HG03378 (cell line): Measurements from ENCODE around the gene HTRA2.

Source experiments
- ATAC-seq: cut with Tn5 transposase; IDR thresholded peaks from one replicate; pipeline ENCODE4 v1.9.1; 2021; ENCODE audit warnings: mild to moderate bottlenecking, moderate library complexity; ENCODE audit not compliant: unreplicated experiment

HTRA2 gene

DNA sequence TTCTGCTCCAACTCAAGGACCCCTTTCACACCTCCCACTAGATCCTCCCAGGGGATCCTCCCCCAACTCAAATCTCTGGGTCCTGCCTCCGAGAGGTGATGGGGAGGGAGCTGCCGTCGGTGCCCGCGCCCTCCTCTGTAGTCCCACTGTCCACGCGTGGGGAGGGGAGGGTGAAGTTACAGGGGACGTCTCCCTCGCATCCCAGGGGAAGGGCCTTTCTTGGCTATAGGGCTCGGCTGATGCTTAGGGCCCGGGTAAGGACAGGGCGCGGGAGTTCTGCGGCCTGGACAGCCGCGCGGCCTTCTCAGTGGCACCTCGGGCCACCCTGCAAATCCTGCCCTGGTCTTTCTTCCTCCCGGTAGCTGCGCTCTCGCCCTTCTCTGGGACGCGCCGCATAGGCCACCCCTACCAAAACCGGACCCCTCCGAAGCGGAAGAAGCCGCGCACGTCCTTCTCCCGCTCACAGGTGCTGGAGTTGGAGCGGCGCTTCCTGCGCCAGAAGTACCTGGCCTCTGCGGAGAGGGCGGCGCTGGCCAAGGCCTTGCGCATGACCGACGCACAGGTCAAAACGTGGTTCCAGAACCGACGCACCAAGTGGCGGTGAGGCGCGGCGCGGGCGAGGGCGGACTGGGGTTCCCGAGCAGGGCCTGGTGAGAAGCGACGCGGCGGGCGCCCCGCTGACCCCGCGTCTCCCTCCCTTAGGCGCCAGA lies 14.3 kb upstream of the HTRA2 start:
- ATAC-seq: no peak

DNA sequence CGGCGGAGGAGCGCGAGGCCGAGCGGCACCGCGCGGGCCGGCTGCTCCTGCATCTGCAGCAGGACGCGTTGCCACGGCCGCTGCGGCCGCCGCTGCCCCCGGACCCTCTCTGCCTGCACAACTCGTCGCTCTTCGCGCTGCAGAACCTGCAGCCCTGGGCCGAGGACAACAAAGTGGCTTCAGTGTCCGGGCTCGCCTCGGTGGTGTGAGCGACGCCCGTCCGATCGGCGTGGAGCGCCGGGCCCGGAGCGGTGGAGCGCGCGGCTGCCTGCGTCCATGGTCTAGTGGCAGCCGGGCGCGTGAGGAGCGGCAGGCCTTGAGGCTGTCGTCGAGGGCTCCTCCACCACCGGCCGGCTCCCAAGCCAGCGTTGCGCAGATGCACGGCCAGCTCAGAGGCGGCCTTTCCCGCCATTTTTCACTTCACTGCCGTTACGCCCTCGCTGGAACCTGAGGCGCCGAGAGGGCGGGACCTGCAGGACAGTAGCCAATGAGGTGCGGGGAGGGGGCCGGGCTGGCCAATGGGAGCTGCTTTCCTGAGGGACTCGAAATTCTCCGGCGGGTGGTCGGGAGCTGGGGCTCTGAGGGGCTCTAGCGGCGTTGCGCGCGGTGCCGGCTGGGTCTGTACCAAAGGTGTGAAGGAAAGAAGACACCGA lies 13.6 kb upstream of the HTRA2 start:
- no peak for ATAC-seq

DNA sequence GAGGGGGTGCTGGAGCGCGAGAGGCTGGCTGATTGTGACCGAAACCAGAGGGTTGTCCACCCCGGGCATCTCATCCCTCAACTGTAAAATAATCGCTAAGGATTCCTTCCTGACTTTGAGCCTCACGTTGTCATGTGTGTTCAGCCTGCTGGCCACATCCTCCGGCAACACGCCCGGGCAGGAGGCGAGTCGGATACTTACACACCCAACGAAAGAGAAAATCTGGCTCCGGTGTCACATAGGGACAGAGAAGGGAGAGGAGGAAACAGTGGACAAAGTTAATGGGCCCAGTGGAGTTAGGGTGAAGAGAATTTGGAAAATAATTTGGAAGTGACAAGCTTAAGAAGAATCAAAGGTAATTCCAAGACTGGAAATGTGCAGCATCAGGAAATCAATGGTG lies 13.1 kb upstream of the HTRA2 start:
- ATAC-seq: no peak

DNA sequence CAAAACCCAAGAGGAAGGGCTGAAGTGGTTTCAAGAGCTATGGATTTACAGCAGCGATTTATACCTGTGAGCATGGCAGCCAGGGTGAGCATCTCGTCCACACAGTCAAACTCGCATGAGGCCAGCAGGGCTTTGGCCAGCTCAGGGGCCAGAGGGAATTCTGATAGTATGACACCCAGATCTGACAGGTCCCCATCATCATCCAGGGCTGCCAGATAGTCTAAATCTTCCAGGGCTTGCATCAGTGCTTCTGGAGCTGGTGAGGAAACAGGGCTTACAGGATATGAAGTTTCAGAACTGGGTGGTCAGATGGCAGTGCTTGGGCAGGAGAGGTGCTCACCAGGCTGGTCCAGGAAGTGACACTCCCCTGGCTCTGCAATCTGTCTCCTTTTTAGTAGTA lies 7.2 kb upstream of the HTRA2 start:
- ATAC-seq: no peak

DNA sequence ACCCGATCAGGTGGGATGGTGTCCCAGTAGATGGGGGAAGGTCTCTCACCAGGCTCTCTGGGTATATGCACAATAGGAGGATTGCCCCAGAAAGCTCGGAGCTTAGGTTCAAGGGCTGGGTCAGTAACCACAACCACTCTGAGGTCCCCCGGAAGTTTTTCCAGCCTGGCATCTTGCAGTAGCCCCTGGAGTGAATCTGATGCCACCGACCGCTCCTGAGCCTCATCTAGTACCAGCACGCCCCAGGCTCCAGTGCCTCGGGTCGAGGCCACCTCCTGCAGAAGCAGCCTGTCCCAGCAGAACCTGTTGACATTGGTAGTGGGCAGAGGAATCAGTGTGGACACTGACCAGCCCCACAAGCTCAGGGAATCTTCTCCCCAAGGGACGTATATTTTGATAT lies 5.7 kb upstream of the HTRA2 start:
- ATAC-seq: no peak

DNA sequence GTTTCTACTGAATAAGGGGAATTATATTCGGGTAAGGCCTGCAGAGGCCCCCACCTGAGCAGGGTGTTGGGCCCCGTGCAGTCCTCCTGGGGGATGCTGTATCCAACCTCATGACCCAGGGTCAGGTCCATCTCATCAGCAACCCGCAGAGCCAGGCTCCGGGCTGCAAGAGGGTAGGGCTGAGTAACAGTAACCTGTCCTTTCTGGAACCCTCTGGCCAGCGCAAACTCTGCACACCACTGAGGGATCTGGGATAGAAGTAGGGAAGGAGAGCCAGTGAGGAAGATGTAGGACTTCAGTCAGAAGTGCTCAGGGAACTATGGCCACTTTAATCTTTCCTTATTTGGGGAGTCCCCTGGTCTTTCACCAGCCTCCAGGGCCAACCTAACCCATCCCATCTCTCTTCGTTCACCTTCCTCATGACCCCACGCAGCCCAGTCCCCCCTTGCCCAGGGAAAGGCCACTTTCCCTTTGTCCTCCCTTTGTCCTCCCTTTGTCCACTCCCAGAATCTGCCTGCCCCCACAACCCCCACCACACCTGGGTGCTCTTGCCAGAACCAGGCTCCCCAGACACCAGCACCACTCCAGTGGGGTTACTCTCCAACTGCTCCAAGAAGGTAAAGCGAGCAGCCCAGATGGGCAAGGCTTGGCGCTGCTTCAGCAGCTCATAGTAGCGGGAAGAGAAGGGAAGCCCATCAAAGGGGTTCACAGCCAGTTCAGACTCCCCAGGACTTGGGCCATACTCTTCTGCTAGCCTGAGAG lies 4.6 kb upstream of the HTRA2 start:
- ATAC-seq: no peak

DNA sequence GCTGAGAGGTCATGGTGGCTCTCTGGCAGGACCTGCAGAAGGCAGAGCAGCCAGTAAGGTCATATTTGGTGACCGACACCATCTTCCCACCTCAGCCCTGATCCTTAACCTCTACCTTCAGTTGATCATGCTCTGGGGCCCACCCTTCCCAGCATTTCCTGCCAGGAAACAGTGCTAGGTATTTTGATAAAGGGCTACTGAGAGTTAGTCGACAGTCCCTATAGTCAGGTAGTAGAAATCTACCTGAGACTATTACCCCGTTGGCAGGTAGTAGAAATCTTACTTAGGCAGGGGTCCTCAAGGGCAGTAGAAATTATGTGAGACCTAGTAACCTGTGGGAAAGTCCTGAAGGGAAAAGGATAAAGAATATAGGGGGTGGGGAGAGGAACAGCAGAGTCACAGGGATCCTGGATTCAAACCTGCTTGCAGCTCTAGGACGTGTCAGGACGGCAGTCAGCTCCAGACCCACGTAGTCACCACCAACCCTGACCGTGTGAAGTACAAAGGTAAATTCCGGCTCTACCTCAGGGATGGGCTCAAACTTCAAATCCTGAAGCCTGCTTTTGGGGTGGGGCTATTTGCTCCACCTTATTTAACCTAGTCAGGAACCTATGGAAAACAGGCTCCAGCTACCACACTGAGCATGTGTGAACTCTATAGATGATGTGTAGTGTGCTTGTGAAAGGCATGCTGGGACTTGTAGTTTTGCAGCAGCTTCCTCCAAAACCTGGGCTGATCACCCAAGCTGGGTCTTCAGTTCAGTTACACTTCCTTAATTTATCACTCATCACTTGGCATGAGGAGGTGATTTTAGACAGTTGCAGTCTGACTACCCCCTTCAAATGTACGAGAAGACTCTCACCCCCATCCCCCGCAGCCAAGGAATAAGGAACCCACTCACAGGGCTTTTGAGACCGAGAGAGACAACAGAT lies 3.8 kb upstream of the HTRA2 start, which contains the start of gene DQX1:
Gene DQX1 (minus strand): TSS at position 515 of the 932 bp plus-strand sequence. CDS start 502 bp downstream, at position 13.
- ATAC-seq: peak; percentile 24

DNA sequence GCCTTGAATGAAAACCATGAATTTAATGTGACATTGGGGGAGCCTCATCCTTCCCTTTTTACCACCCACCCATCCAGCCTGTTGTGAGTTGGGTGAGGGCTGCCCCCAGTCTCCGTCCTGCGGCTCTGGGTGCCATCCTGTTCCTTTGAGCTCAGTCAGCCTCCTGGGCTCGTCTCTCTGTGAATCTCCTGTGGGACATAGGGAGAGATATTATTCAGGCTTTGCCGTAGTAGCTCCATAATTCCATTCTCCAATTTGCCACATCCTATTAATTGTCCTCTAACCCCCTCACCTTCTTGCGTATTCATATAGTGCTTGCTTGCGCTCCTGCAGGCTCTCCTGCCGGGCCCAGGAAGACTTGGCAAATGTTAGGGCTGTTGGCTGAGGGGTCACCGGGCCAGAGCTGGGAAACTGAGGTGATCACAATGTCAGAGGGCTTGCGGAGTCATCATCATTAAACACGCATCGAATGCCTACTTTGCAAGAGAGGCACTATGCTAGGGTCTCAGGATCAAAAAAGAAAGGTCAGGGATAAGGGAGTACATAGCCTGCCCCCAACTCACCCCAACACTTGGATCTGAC lies 3.0 kb upstream of the HTRA2 start:
- no peak for ATAC-seq

DNA sequence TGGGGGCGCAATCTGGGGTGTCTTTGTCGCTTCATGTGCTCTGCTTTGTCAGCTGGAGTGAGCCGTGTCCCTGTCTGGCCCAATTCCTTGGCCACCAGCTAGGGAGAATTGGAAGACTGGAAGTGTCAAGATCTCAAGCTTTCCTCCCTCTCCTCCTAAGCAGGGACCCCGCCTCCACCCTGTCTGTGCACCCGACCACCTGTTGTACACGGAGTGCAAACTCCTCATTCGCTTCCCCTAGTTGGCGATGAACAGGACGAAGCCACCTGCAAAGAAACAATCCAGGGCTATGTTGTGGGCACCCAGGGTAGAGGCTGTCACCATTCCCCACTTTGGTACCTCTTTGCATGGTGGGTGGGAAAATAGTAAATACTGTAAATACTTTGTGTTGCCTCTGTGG lies 2.0 kb upstream of the HTRA2 start:
- no peak for ATAC-seq

DNA sequence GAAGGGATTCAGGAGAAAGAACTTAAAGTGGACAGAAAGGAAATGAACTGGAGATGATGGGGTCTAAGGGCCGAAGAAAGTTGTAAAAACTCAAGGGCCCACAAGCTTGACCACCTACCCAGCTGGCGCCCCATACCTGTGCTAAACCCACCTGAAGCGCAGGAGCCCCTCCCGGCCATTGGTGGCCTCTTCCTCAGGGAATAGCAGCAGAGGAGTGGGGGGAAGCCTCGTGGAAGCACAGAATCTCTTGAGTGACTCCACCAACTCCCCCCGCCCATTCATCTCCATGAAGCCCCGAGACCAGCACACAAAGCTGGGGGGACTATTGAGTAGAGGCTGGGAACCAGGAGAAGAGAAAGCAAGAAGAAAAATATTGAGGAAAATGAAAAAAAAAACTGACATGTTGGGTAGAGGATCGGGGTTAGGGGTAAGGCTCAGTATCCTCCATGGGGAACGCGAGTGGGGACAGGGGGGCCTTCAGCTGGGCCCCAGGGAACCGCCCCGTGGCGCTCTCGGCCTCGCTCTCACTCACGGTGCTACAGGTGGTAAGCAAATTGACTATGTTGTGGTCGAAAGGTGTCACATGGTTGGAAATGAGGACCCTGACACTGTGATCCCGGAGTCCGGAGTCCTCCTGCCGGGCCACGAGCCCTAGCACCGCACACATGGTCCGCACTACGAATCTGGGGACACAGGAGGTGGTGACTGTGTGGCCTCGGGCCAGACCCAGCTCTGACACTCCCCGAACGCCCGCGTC lies 955 bp upstream of the HTRA2 start:
- peak; percentile 5 for ATAC-seq

DNA sequence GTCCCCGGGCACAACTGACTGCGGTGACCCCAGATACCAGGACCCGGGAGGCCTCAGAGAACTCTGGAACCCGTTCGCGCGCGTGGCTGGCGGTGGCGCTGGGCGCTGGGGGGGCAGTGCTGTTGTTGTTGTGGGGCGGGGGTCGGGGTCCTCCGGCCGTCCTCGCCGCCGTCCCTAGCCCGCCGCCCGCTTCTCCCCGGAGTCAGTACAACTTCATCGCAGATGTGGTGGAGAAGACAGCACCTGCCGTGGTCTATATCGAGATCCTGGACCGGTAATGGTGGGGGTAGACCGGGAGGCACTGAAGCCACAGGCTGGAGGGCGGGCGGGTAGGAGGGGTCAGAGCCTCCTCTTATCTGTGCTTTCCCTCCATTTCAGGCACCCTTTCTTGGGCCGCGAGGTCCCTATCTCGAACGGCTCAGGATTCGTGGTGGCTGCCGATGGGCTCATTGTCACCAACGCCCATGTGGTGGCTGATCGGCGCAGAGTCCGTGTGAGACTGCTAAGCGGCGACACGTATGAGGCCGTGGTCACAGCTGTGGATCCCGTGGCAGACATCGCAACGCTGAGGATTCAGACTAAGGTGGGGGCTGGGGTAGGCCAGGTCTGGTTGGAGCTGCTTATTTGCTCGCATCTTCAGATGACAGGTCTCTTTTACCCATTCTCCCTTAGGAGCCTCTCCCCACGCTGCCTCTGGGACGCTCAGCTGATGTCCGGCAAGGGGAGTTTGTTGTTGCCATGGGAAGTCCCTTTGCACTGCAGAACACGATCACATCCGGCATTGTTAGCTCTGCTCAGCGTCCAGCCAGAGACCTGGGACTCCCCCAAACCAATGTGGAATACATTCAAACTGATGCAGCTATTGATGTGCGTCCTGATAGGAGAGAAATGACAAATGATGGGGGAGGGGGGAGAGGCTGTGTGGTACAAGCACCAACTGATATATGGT lies 780 bp downstream of the HTRA2 start:
- ATAC-seq: peak; percentile 39

DNA sequence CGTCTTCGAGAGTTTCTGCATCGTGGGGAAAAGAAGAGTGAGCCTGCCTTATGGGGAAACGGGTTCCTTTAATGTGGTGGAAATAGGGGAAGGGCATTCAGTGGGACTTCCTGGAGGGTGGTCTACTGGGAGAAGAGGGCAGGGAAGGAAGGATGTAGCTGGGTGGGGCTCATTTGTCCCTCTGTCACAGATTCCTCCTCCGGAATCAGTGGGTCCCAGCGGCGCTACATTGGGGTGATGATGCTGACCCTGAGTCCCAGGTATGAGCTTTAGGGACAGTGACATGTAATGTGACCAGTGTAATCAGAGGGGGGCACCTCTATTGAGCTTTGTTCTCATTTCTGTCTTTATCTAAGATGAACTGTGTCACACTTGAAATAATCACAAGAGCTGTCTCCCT lies 1.9 kb downstream of the HTRA2 start:
- no peak for ATAC-seq

DNA sequence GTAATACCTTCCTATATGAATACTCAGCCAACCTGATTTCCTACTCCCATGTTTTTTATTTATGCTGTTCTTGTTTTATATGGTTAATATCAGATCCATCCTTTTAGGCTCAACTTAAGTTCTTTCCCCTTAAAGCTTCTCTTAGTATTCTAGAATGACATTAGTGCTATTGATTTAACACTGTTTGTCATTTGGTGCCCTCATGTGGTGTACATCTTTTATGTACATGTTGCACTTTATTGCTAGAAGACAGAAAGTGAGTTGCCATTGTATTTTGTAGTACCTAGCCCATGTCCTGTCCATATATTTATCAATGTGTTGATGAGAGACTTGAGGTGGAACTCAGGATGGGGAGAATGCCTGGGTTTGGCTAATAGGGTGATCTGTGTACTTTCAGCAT lies 2.5 kb downstream of the HTRA2 start:
- ATAC-seq: no peak

DNA sequence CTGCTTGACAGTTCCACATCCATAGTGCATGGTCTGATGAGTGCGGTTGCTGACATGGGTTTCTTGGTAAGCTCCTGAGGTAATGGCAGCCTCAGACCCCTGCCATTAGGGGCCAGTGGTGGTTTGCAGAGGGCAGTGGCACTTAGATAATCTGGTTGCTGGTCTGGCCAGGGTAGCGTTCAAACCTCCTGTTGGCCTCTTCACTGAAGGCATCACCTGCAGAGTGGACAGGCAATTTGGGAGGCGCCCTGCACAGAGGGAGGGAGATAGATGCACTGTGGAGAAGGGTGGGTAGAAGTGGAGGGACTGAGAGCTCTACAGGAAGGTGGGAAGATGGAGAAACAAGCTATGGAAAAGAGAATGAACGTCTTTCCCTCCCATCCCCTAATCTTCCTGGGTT lies 3.7 kb downstream of the HTRA2 start:
- ATAC-seq: no peak

DNA sequence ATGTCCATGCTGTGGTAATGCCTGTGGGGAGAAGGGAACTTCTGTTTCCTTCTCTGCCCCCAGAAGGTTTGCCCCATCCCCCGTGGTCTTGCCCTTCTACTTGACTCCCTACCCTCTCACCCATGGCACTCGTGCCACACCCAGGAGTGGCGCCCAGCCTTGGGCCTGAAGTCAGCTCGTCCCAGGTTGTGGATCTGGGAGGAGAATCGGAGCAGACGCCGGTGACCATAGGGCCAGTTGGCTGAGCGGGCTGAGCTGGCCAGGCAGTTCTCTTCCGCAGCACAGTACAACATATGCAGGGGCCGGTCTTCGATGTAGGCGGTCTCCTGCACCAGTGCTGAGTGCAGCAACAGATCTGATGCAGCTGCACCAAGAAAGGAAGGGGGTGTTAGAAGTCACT lies 4.7 kb downstream of the HTRA2 start:
- ATAC-seq: no peak

DNA sequence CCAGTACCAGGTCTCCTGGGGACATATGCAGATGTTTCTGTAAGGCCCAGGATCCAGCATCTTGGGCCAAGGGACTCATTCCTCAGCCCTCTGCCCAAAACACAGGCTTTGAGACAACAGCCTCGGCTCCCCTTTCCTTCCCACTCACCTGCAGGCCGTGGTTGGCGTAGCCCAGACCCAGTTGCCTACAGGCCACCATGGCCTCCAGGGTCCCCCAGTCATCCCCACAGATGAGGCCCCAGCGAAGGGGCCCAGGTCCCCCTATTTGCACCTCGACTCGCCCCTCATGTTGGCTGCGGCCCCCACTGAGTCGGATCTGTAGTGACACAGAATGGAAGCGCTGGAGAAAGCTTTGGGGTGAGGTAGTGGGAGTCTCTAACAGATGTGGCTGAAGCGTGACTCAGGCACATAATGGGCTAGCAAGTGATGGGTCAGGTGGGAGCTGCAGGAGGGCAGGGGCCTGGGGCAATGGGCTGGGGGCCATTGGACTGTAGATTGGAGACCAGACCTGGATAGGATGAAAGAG lies 5.8 kb downstream of the HTRA2 start:
- no peak for ATAC-seq

DNA sequence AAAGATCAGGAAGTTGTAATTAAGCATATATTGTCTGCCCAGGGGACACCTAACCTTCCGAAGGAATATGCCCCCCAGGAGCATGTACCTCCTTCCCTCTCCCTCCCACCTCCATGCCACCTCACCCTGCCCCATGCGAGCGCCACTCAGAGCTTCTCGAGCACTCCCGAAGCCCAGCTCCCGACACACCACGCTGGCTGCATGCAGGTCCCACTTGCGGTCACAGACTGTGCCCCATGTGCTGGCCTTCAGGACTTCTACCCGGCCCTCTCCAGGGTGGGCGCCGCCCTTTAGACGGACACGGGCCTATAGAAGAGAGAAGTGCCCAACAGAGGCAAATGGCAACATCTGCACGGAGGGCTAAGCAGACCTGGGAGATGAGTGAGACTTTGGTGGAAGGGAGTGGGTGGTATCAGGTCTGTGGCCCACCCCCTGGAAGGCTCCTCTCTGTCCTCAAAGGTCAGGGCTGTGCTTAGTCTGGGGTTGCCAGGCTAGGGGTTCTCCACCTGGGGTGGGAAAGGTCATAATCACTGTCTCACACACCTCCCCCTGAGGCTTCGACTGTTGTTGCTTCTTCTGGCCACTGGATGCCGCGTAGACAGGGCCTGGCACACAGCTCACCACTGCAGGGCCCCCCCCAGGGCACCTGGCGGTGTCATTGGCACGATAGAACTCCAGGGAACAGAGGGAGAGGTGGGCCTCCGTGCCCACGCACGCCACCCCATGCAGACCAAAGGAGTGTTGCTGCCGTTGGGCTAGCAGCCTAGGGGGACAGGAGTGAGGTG lies 6.6 kb downstream of the HTRA2 start:
- ATAC-seq: no peak

DNA sequence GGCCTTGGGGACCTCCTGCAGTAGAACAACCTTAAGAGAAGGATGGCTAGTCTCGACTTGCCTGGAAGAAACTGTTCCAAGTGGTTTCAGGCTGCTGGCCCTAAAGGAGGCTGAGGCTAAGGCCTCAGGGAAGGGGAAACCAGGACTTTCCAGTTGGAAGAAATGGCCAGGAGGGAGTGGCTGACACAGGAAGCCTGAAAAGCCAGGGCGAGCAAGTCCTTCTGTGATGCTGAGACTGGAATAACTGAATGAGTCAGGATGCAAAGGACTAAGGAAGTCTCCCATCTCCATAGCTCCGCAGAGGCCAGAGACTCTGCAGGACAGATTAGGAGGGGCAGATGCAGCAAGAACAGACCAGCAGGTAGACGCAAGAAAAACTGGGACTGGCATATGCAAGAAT lies 7.4 kb downstream of the HTRA2 start:
- ATAC-seq: no peak
